SK-N-SH (cell line): Measurements from ENCODE around the gene ORC5. TPM values are rescaled to one million over a fixed set of nuclear protein-coding genes. Genes with fewer than 3 reads are reported as not detected.
A peak's percentile ranks its signal among the peaks of the same experiment; 100 is the strongest.

Experiments used
- CTCF ChIA-PET: fragments of 300-600, 350-600 bp; formaldehyde crosslinking; extraction: SDS; loops from one replicate; lab custom pipeline; 2021; lab: Yijun Ruan, JAX
- POLR2A ChIA-PET: fragments of 350-600 bp; sonication (Branson Sonifier 250); formaldehyde crosslinking; extraction: SDS; loops from one replicate; lab custom pipeline; 2020; ENCODE audit warnings: antibody characterized with exemption, inconsistent platforms; lab: Yijun Ruan, JAX
- DNase-seq: peaks from one replicate; pipeline ENCODE4 v3.0.0; 2012
- H2AFZ ChIP-seq: fragments of 200-600 bp; sonication (generic); 2 replicates; pipeline ENCODE4 v1.8.1; 2016; ENCODE audit warnings: antibody characterized with exemption, mild to moderate bottlenecking, low read depth
- H3F3A ChIP-seq: fragments of 200-600 bp; sonication (generic); replicated peaks from 2 replicates; pipeline ENCODE3; 2016; ENCODE audit warnings: antibody characterized with exemption, mild to moderate bottlenecking; ENCODE audit not compliant: insufficient read depth
- H3K27ac ChIP-seq, 2 experiments: fragments of 200-500 bp in 1 of 2; fragments of 200-600 bp in 1 of 2; sonication (Bioruptor generic) in 1 of 2; sonication (generic), shearing (Covaris generic) in 1 of 2; 2 replicates each; pipeline versions ENCODE4 v1.5.1 to v1.6.1; 2014 to 2016; ENCODE audit warnings: low read depth in 2 of 2, inconsistent platforms in 1 of 2, low read length in 1 of 2, mild to moderate bottlenecking in 1 of 2, mixed read lengths in 1 of 2
- H3K27me3 ChIP-seq: fragments of 200-600 bp; sonication (generic), shearing (Covaris generic); 2 replicates; pipeline ENCODE4 v1.6.1; 2016; ENCODE audit warnings: mixed run types; ENCODE audit not compliant: insufficient read depth
- H3K36me3 ChIP-seq, 2 experiments: fragments of 200-500 bp in 1 of 2; fragments of 200-600 bp in 1 of 2; sonication (Bioruptor generic) in 1 of 2; sonication (generic) in 1 of 2; replicated peaks in 1 of 2; 2 replicates each; pipeline versions ENCODE3 to v1.5.1; 2014 to 2016; ENCODE audit warnings: low read length in 1 of 2, mild to moderate bottlenecking in 1 of 2; ENCODE audit not compliant: insufficient read depth in 2 of 2, control insufficient read depth in 1 of 2
- H3K4me1 ChIP-seq, 2 experiments: fragments of 200-500 bp in 1 of 2; fragments of 200-600 bp in 1 of 2; sonication (Bioruptor generic) in 1 of 2; sonication (generic), shearing (Covaris generic) in 1 of 2; 2 replicates each; pipeline versions ENCODE4 v1.5.1 to v1.6.1; 2014 to 2016; ENCODE audit warnings: low read depth in 1 of 2, low read length in 1 of 2, mixed run types in 1 of 2; ENCODE audit not compliant: insufficient read depth in 2 of 2, control insufficient read depth in 1 of 2
- H3K4me2 ChIP-seq: fragments of 200-600 bp; sonication (generic), shearing (Covaris generic); 2 replicates; pipeline ENCODE4 v1.6.1; 2017; ENCODE audit warnings: mixed run types
- H3K4me3 ChIP-seq, 2 experiments: fragments of 200-500 bp in 1 of 2; fragments of 200-600 bp in 1 of 2; sonication (Bioruptor generic) in 1 of 2; sonication (generic), shearing (Covaris generic) in 1 of 2; 2 replicates each; pipeline versions ENCODE4 v1.5.1 to v1.8.1; 2014 to 2016; ENCODE audit warnings: low read depth in 2 of 2, inconsistent platforms in 1 of 2, low read length in 1 of 2, mild to moderate bottlenecking in 1 of 2, mixed read lengths in 1 of 2, moderate library complexity in 1 of 2
- H3K79me2 ChIP-seq: fragments of 200-600 bp; sonication (generic); 2 replicates; pipeline ENCODE4 v1.8.1; 2017; ENCODE audit warnings: mild to moderate bottlenecking; ENCODE audit not compliant: insufficient read depth
- H3K9ac ChIP-seq: fragments of 200-600 bp; sonication (generic); 2 replicates; pipeline ENCODE4 v1.6.1; 2017; ENCODE audit warnings: mixed run types
- H3K9me2 ChIP-seq: fragments of 200-600 bp; sonication (generic); 2 replicates; pipeline ENCODE4 v1.6.1; 2017; ENCODE audit warnings: mixed run types
- H3K9me3 ChIP-seq: fragments of 200-600 bp; sonication (generic); 2 replicates; pipeline ENCODE4 v1.6.1; 2017; ENCODE audit warnings: mixed run types, mild to moderate bottlenecking, moderate library complexity
- H4K20me1 ChIP-seq: fragments of 200-600 bp; sonication (generic); 2 replicates; pipeline ENCODE4 v1.6.1; 2017; ENCODE audit warnings: mild to moderate bottlenecking, mixed run types; ENCODE audit not compliant: insufficient read depth
- ELF1 ChIP-seq: IDR thresholded peaks from 2 replicates; pipeline ENCODE4 v1.4.0; 2012
- FOSL2 ChIP-seq: IDR thresholded peaks from 2 replicates; pipeline ENCODE4 v1.4.0; 2012; ENCODE audit warnings: low read depth, mild to moderate bottlenecking, moderate library complexity, borderline replicate concordance
- FOXJ3 ChIP-seq: sonication (generic); formaldehyde crosslinking; IDR thresholded peaks from 2 replicates; pipeline ENCODE4 v1.5.1; 2020; ENCODE audit warnings: mild to moderate bottlenecking, missing genetic modification reagents
- JUND ChIP-seq: IDR thresholded peaks from 2 replicates; pipeline ENCODE4 v1.4.0; 2012
- POLR2AphosphoS5 ChIP-seq: IDR thresholded peaks from 2 replicates; pipeline ENCODE4 v1.6.1; 2012; ENCODE audit warnings: low read depth, low read length
- RAD21 ChIP-seq: IDR thresholded peaks from 2 replicates; pipeline ENCODE4 v1.6.1; 2012; ENCODE audit warnings: mild to moderate bottlenecking, low read length
- RCOR1 ChIP-seq: fragments of 150-350 bp; IDR thresholded peaks from 2 replicates; pipeline ENCODE4 v1.6.1; 2017; ENCODE audit warnings: antibody characterized with exemption, low read length
- RXRA ChIP-seq: IDR thresholded peaks from 2 replicates; pipeline ENCODE4 v1.4.0; 2012; ENCODE audit warnings: low read depth, mild to moderate bottlenecking, borderline replicate concordance
- SIN3A ChIP-seq: IDR thresholded peaks from 2 replicates; pipeline ENCODE4 v1.6.1; 2012; ENCODE audit warnings: low read depth, mild to moderate bottlenecking, low read length, moderate library complexity, borderline replicate concordance
- TCF12 ChIP-seq: IDR thresholded peaks from 2 replicates; pipeline ENCODE4 v1.4.0; 2012
- TEAD4 ChIP-seq: IDR thresholded peaks from 2 replicates; pipeline ENCODE4 v1.4.0; 2012; ENCODE audit warnings: mild to moderate bottlenecking, borderline replicate concordance; ENCODE audit not compliant: insufficient read depth
- ZBTB33 ChIP-seq: IDR thresholded peaks from 2 replicates; pipeline ENCODE4 v1.4.0; 2012; ENCODE audit warnings: low read depth, borderline replicate concordance
- WGBS: methylation state at CpG from one replicate; pipeline ENCODE4 v1.1.6; 2017; ENCODE audit warnings: low lambda C conversion rate; 5-methylcytosine and 5-hydroxymethylcytosine counted together
- polyA plus RNA-seq, 3 experiments: library from polyadenylated mRNA; depleted of rRNA; stranded (reverse); fragments of >200 nt; gene quantifications; 2 replicates each; pipeline ENCODE4 v1.2.3, GENCODE V29; 2012
- TF ChIP-seq, protein P1 (sequence below): fragments of 150-350 bp; IDR thresholded peaks from 2 replicates; pipeline ENCODE4 v1.6.1; 2016; ENCODE audit warnings: mild to moderate bottlenecking, low read depth, low read length
- TF ChIP-seq, protein P2 (sequence below): fragments of 200-600 bp; sonication (generic); IDR thresholded peaks from 2 replicates; pipeline ENCODE4 v1.6.1; 2017; ENCODE audit warnings: antibody characterized with exemption, mild to moderate bottlenecking, moderate library complexity

Gene ORC5
- polyA plus RNA-seq, 1 of the 3 experiments (the other 2 are of a cell fraction): 4.7 TPM

- TF ChIP-seq, protein P1, sequence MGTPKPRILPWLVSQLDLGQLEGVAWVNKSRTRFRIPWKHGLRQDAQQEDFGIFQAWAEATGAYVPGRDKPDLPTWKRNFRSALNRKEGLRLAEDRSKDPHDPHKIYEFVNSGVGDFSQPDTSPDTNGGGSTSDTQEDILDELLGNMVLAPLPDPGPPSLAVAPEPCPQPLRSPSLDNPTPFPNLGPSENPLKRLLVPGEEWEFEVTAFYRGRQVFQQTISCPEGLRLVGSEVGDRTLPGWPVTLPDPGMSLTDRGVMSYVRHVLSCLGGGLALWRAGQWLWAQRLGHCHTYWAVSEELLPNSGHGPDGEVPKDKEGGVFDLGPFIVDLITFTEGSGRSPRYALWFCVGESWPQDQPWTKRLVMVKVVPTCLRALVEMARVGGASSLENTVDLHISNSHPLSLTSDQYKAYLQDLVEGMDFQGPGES: no peak
- no peak for TF ChIP-seq SIN3A
- TF ChIP-seq, protein P2, sequence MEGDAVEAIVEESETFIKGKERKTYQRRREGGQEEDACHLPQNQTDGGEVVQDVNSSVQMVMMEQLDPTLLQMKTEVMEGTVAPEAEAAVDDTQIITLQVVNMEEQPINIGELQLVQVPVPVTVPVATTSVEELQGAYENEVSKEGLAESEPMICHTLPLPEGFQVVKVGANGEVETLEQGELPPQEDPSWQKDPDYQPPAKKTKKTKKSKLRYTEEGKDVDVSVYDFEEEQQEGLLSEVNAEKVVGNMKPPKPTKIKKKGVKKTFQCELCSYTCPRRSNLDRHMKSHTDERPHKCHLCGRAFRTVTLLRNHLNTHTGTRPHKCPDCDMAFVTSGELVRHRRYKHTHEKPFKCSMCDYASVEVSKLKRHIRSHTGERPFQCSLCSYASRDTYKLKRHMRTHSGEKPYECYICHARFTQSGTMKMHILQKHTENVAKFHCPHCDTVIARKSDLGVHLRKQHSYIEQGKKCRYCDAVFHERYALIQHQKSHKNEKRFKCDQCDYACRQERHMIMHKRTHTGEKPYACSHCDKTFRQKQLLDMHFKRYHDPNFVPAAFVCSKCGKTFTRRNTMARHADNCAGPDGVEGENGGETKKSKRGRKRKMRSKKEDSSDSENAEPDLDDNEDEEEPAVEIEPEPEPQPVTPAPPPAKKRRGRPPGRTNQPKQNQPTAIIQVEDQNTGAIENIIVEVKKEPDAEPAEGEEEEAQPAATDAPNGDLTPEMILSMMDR: no peak
- no peak for TF ChIP-seq RCOR1
- TF ChIP-seq, all 33 proteins: peak for 0
These were observed 65.7 kb downstream of the ORC5 start (continued) for GRCh38 chr7:104142147-104142546.

GRCh38 chr7:104137971-104138370 lies 69.8 kb downstream of the ORC5 start:
- DNase-seq: no peak
- ChIA-PET POLR2A (interaction anchor here (0.6 kb wide), 1 partner anchor 12 kb away, joined by 4 read pairs; no protein-coding TSS in a partner anchor), CTCF (interaction anchor here (1.4 to 1.7 kb wide), 3 partner anchors 12 to 564 kb away, joined by 3 to 5 read pairs (median 5); no protein-coding TSS in a partner anchor)
- H2AFZ ChIP-seq: no peak overlapping the region
- no peaks in the 10 kb centered on the region for H3K79me2 ChIP-seq
- H3K4me2 ChIP-seq: no peak overlapping the region
- H3K9me2 ChIP-seq: no peaks in the 10 kb centered on the region
- H3K36me3 ChIP-seq: peaks cover 43 to 50% of the 10 kb centered on the region in 2 experiments
- H3K27ac ChIP-seq: no peak overlapping the region; a peak in 1 of 4 replicates
- no peak overlapping the region for H3K9ac ChIP-seq
- H4K20me1 ChIP-seq: no peaks in the 10 kb centered on the region
- 86% methylated on average over 7 of the region's 7 CpGs for WGBS
- H3K4me1 ChIP-seq: no peaks in the 10 kb centered on the region
- no peaks in the 10 kb centered on the region for H3F3A ChIP-seq
- H3K27me3 ChIP-seq: no peaks in the 10 kb centered on the region
- TF ChIP-seq TEAD4 (no peak), FOSL2 (peak; percentile 75), TCF12 (peak; percentile 47), RAD21 (no peak), JUND (peak; percentile 54)
- TF ChIP-seq, protein P2: peak; percentile 19; the same call in 1 of the 2 replicates
- peaks cover 8% of the 10 kb centered on the region; the same call in 1 of the 2 replicates for H3K9me3 ChIP-seq
- no peak overlapping the region for H3K4me3 ChIP-seq

DNA sequence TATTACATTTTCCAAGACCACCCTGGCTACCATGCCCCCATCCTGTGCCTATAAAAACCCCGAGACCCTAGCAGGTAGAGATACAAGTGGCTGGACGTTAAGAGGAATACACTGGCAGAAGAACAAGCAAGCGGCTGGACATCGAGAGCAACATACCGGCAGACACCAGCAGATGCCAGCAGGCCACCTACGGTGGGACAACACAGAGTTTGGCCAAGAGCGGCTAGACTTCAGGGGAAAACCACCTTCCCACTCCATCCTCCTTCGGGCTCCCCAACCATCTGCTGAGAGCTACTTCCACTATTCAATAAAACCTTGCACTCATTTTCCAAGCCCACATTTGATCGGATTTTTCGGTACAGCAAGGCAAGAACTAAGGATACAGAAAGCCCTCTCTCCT lies 70.3 kb downstream of the ORC5 start:
- H3K9ac ChIP-seq: no peak overlapping the region
- POLR2A ChIA-PET: interaction anchor here (0.6 kb wide), 1 partner anchor 12 kb away, joined by 4 read pairs; no protein-coding TSS in a partner anchor

More for the DNA sequence above, 70.3 kb downstream of the ORC5 start:
- Histone ChIP-seq H3K9me2 (no peaks in the 10 kb centered on the region), H3K4me1 (no peaks in the 10 kb centered on the region), H3K36me3 (peaks cover 45 to 52% of the 10 kb centered on the region in 2 experiments), H3F3A (no peaks in the 10 kb centered on the region), H3K4me2 (no peak overlapping the region), H3K9me3 (peaks cover 8% of the 10 kb centered on the region; the same call in 1 of the 2 replicates), H3K27ac (no peak overlapping the region; a peak in 1 of 4 replicates), H3K27me3 (no peaks in the 10 kb centered on the region), H2AFZ (no peak overlapping the region), H3K79me2 (no peaks in the 10 kb centered on the region), H3K4me3 (no peak overlapping the region), H4K20me1 (no peaks in the 10 kb centered on the region)
- WGBS: 93% methylated on average over 10 of the region's 10 CpGs
- TF ChIP-seq ZBTB33 (no peak), ELF1 (no peak), POLR2AphosphoS5 (no peak), FOXJ3 (CRISPR knock-in tag) (no peak), RXRA (no peak)
- TF ChIP-seq, protein P2: no peak
- CTCF ChIA-PET: interaction anchor here (0.6 to 1.7 kb wide), 3 partner anchors 11 to 614 kb away, joined by 3 to 5 read pairs (median 3); no protein-coding TSS in a partner anchor
- DNase-seq: no peak
